HFF-Myc (cell line): ENCODE results near the gene MEGF9.

ENCODE experiments used
- DNase-seq: peaks from one replicate; pipeline ENCODE4 v3.0.0-alpha.2; 2011; ENCODE audit warnings: low read depth; ENCODE audit errors: extremely low read depth
- H3K4me3 ChIP-seq: replicated peaks from 2 replicates; pipeline ENCODE4 v1.5.1; 2011; ENCODE audit warnings: low read depth, mild to moderate bottlenecking, control low read depth, low read length
- CTCF ChIP-seq: IDR thresholded peaks from 2 replicates; pipeline ENCODE4 v1.5.1; 2012; ENCODE audit warnings: mild to moderate bottlenecking, low read depth, low read length, control low read depth; ENCODE audit errors: missing control alignments

Gene MEGF9

GRCh38 chr9:120723565-120723964 is 9.3 kb upstream of the MEGF9 start:
- no peak for TF ChIP-seq CTCF
- H3K4me3 ChIP-seq, result no peak overlapping the region
- no peak for DNase-seq

DNA sequence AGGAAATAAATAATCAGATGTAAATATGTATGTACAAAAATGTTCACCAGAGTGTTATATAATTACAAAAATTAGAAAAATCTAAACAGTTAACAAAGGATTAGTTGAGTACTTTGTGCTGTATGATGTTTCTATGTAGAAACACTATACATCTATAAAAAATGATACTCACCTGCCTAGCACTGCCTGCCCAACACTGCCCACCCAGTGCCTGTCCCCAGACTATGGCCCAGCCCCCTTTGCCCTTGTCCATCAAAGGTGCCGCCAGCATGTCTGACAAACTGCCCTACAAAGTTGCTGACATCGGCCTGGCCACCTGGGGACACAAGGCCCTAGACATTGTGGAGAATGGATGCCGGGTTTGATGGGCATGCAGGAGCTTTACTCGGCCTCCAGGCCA is 6.1 kb upstream of the MEGF9 start:
- no peak for TF ChIP-seq CTCF
- DNase-seq, result no peak
- H3K4me3 ChIP-seq, result no peak overlapping the region

- no peak overlapping the region for H3K4me3 ChIP-seq
- TF ChIP-seq CTCF, result no peak
- DNase-seq, result no peak
Observed at GRCh38 chr9:120718316-120718715, 4.0 kb upstream of the MEGF9 start.

GRCh38 chr9:120717176-120717575 is 2.9 kb upstream of the MEGF9 start:
- no peak overlapping the region for H3K4me3 ChIP-seq
- TF ChIP-seq CTCF, result no peak
- DNase-seq, result no peak

DNA sequence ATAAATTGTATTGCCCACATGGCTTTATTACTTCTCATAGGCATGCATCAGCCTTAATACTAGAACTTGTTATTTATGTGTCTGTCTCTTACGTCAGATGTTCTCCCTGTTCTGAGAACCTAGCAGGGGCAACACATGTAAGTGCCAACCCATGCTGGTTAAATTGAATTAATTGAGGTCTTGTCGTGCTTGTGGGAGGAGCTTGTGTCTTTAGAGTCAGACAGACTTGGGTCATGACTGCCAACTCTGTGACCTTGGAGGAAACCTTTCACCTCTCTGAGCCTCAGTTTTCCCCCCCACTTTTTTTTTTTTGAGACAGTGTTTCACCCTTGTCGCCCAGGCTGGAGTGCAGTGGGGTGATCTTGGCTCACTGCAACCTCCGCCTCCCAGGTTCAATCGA is 2.2 kb upstream of the MEGF9 start:
- DNase-seq, result no peak
- TF ChIP-seq CTCF, result no peak
- H3K4me3 ChIP-seq, result no peak overlapping the region

DNA sequence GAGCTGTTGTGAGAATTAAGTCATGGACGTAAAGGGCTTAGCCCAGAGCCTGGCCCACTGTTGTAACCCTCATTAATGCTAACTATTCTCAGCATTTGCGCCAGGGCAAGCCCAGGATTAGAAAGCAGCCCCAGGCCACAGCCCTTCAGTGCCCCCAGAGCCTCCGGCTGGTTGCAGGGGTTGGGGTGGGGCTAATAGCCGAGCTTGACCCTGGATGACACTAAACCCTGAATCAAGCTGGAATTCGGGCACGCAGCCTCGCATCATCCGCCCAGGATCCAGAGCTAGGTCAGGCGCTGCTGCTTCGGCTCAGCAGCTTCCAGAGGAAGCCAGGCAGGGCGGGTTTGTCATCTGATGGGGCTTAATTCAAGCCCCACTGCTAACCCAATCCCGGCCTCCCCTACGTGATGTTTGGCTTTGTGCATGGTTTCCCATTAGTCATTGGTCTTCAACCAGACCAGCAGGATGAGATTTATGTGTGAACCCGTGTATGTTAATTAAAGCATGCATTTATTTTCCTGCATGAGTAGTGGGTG is 1.2 kb upstream of the MEGF9 start:
- TF ChIP-seq CTCF, result no peak
- DNase-seq, result peak; percentile 33
- H3K4me3 ChIP-seq, result peak overlapping the region; percentile 66

DNA sequence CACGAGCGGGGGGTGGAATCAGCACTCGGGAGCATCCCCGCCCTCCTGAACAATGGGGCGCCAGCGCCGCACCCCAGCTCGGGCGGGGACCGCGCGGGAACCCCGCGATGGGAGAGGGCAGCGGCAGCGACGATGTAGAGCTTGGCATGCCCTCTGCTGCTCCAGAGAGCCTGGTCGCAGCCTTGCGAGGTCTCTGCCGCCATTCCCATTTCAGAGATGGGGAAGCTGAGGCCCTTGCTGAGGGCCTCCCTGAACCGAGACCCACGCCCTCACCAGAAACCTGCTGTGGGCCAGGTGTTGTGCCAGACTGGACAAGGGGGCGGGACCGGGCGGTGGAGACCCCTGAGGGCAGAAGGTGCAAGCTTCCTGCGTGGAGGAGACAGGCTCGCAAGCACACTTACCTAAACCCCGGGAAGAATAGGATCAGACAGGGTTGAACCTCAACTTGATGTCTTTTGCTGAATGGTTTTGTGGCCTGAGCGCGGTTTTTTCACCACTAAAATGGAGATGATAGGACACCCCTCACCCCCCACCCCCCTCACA is 647 bp upstream of the MEGF9 start:
- TF ChIP-seq CTCF, result no peak
- H3K4me3 ChIP-seq, result peak overlapping the region; percentile 66
- DNase-seq, result no peak
